Omental fat pad (tissue), 4 donors: ENCODE results near the gene ROBO3. TPM values are rescaled to one million over a fixed set of nuclear protein-coding genes. Genes with fewer than 3 reads are reported as not detected.
A peak's percentile ranks its signal among the peaks of the same experiment; 100 is the strongest.

Source experiments
- ATAC-seq: fragments of 150-250 bp; one replicate; pipeline ENCODE4 v1.9.1; 2016; ENCODE audit warnings: mild to moderate bottlenecking, moderate library complexity; ENCODE audit not compliant: low FRiP score
- DNase-seq: peaks from one replicate; pipeline ENCODE4 v3.0.0-alpha.2; 2019; ENCODE audit warnings: low spot score
- total RNA-seq, 4 donors: library from RNA; depleted of rRNA; stranded (reverse); fragments of >200 nt; gene quantifications; one replicate each; pipeline ENCODE4 v1.1.0, GENCODE V29; 2016
- TF ChIP-seq, protein P1 (sequence below), 3 donors: fragments of 450-650 bp; IDR thresholded peaks; one replicate each; pipeline ENCODE4 v1.5.1; 2016 to 2017; ENCODE audit warnings: antibody characterized with exemption in 3 of 3, mild to moderate bottlenecking in 3 of 3, moderate library complexity in 2 of 3

The ROBO3 gene
- total RNA-seq, 4 donors from 2014 or later = 24.5 to 71.5 (median 27.9) TPM

DNA sequence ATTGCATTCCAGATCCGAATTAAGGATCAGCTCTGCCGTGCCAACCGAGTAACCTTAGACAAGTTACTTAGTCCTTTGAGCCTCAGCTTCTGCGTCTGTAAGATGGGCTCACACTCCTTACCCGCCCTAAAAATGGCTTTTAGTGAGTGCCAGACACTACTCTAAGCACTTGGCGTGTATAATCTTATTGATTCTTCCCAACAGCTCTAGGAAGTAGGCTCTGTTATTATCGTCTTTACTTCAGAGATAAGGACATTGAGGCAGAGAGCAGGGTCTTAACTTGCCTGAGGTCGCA is 21.7 kb upstream of the ROBO3 start:
- DNase-seq (no peak), ATAC-seq (no peak)
- TF ChIP-seq, protein P1, sequence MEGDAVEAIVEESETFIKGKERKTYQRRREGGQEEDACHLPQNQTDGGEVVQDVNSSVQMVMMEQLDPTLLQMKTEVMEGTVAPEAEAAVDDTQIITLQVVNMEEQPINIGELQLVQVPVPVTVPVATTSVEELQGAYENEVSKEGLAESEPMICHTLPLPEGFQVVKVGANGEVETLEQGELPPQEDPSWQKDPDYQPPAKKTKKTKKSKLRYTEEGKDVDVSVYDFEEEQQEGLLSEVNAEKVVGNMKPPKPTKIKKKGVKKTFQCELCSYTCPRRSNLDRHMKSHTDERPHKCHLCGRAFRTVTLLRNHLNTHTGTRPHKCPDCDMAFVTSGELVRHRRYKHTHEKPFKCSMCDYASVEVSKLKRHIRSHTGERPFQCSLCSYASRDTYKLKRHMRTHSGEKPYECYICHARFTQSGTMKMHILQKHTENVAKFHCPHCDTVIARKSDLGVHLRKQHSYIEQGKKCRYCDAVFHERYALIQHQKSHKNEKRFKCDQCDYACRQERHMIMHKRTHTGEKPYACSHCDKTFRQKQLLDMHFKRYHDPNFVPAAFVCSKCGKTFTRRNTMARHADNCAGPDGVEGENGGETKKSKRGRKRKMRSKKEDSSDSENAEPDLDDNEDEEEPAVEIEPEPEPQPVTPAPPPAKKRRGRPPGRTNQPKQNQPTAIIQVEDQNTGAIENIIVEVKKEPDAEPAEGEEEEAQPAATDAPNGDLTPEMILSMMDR (IDR thresholded peaks at IDR 0.05) = no peak

DNA sequence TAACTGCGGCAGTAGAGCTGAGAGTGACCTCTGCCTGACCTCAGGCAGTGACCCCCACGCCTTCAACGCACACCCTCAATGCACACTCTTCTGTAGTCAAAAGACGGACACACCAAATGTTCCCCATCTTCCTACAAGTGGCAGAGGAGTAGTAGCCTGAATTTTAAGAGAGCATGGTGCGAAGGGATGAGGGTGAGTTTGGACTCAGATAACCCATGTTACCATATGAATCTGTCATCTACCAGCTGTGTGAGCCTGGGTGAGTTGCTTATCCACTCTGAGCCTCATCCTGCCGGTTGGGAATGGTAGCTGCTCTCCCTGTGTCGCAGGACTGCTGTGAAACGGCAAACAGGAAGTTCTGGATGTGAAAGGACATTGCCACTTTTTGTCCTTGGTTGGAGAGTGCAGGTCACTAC is 20.6 kb upstream of the ROBO3 start:
- TF ChIP-seq, protein P1 (IDR thresholded peaks at IDR 0.05) = no peak
- ATAC-seq (no peak), DNase-seq (no peak)

DNA sequence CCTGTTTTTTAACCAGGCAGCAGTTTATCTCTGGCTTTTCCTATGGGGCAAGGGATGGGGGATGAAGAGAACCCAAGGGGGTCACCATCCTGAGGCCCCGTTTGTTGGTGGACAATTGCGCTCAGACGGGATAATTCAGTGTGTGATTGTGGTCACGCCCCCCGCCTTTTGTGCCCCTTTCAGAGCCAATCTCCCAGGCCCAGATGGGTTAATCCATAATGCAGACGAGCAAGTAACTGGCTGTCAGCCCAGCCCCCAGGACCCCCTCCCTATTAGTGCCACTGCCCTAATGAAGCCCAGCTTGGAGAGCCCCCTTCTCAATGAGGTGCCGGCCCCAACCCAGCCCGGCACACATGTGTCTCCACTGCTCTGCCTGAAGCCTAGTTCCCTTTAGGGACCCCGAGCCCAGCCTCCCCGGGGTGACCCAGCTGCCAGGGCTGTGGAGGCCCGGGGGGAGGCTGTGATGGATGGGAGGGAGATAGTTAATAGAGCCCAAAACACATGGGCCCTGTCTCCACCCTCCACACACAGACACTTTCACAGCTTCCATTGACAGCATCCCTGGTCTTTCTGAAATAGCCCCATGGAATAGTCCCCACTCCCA is 19.1 kb upstream of the ROBO3 start:
- TF ChIP-seq, protein P1 (IDR thresholded peaks at IDR 0.05) = no peak
- DNase-seq (no peak), ATAC-seq (no peak)

DNA sequence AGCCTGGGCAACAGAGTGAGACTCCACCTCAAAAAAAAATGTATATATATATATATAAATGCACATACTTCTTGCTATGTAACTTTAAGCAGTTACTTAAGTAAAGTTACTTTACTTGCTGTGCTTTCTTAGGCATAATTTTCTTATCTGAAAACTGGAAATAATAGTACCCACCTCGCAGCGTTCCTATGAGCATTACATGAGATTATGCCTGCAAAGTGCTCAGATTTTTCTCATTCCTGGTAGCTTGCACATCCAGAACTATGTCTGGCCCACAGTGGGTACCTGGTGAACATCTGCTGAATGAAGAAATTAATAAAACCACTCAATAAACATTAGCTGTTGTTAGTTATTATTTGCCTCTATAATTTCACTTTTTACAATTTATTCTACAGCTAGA is 6.1 kb upstream of the ROBO3 start:
- no peak for ATAC-seq
- TF ChIP-seq, protein P1 (IDR thresholded peaks at IDR 0.05) = no peak
- no peak for DNase-seq

DNA sequence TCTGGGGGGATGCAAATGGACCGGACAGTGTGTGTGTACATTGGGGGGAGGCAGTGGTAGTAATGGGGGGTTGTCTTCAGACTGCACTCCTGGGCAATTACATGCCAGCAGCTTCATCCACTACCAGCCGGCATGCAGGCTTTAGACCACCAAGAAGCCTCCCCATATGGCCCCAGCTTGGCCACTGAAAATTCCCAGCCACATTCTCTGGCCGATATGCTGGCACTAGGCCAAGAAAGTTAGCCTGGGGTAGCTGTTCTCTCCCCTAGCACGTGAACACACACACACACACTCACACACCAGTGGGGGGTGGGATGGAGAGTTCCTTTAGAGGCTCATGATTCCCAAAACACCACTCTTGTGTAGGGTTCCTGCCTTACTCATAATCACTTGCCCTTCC is 3.6 kb upstream of the ROBO3 start:
- DNase-seq (no peak), ATAC-seq (no peak)
- TF ChIP-seq, protein P1 (IDR thresholded peaks at IDR 0.05) = no peak

DNA sequence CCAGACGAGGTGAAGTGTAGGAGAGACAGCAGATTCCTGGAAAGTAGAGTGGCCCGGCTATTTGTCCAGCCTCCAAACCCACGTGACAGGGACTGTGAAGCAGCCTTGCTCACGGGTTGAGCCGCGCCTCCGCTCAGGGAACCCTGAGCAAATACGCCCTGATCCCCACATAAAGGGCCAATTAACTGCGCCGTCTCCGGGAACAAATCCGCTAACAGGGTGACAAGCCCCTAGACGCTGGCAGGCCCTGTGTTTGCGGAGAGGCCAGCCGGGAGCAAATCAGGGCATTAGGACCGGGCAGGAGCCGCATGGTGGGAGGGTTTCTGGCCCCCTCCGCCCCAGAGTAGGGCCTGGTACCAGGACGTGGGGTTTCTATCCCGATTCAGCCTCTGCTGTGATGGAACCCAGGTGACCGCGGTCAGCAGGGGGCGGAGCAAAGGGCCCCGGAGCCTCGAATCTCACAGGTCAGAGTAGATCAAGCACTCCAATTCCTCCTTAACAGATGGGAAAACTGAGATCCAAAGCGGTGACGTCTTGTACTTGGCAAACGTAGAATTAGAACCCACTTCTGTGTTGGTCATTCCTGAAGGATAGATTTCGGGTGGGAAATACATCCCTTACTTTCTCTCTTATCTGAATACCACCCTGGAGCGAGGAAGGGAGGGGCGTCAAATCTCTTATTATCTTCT is 2.0 kb upstream of the ROBO3 start:
- DNase-seq (no peak), ATAC-seq (peak; percentile 74)
- TF ChIP-seq, protein P1 (IDR thresholded peaks at IDR 0.05) = no peak

DNA sequence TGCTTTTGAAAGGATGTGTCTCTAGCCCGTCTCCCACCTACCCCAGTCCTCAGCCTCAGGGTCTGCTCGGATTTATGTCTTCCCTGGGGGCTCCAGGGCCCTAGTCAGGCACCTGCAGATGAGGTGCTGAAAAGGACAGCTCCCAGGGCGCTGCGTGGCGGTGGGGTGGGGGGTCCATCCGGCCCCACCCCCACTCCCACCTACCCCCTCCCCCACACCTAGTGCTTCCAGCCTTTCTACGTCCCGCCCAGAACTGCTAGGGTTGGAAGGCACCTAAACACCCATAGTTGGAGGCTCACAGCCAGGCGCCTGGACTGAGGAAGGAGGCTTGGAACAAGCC is 1.4 kb upstream of the ROBO3 start:
- DNase-seq (no peak), ATAC-seq (no peak)
- TF ChIP-seq, protein P1 (IDR thresholded peaks at IDR 0.05) = no peak
